CD4-positive, alpha-beta T cell treated with Interleukin-1 beta for 1 hour (primary cell): ENCODE results near the gene YIPF1.
A peak's percentile ranks its signal among the peaks of the same experiment; 100 is the strongest.

Experiments used
- DNase-seq, 2 donors: peaks; one replicate each; pipeline ENCODE4 v3.0.0-alpha.2; 2020 to 2022

Gene YIPF1

DNA sequence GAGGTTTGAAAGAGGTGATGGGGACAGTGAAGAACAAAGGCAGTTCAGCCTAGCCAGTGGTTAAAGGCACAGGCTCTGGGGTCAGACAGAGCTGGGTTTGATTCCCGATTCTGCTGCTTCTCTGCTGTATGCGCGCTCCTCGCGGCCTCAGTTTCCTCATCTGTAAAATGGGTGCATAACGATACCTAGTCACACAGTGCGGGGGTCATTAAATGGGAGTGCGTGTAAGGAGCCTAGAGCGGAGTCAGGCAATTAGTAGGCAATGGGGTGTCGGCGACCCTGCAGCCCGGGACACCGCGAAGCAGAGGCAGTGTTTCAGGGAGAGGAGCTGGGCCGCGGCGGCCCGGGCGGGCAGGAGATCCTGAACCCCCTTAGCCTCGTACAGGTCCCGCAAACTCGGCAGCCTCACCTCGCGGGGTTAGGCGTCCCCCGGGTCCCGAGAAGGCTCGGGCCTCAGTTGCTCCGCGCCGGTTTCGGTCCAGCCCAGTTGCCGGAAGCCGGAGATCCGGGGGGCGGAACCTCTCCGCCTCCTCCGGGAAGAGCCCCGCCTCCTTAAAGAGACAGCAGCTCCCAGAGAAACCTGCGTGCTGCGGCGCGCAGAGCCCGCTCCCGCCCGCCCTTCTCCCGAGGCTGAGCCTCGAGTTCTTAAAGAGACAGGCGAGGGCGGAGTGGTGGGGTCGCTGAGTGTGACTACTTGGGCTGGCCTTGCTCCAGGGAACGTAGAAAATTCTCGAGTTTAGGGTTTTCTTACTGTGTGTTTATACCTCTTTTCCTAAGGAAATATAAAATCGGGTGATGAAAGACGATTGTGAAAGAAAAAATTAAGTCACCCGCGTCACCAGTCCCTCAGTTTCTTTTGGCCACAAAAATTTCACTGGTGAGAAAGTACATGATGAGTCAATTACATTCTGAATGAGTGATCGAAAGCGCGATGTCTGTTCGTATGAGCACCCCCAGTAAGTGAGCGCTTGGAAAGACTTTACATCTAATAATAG is at the start of gene YIPF1:
Gene YIPF1 (minus strand): TSS at position 494 of the 995 bp plus-strand sequence. CDS start 860 bp downstream, outside the sequence.
- peak; percentile 86 for DNase-seq

DNA sequence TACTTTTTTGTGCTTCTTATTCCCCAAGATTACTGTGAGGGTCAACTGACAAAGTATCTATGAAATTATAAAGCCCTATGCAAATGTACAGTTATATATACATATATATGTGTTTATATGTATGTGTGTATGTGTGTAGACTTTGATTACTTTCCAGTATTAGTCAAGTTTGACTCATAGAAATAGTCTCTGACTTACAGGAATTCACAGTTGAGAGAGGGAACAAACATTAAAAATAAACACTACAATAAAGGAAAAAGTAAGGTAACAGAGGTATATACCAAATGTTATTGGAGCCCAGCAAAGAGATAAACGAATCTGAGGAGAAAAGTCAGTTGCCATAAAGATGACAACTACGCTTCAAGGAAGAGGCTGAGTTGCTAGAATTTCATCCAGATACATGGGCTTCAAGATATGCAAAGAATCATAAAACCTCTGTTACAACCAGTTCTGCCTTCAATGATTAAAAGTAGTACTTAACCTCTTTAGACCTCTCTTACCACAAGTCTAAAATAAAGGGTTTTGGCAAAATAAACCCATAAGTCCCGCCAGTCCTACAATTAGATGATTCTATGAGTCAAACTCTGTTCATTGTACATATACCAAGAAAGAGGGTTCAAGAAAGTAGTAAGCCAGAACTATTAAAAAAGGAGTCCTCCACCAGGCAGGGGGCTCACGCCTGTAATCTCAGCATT is 48.7 kb upstream of the YIPF1 start:
- DNase-seq: no peak

DNA sequence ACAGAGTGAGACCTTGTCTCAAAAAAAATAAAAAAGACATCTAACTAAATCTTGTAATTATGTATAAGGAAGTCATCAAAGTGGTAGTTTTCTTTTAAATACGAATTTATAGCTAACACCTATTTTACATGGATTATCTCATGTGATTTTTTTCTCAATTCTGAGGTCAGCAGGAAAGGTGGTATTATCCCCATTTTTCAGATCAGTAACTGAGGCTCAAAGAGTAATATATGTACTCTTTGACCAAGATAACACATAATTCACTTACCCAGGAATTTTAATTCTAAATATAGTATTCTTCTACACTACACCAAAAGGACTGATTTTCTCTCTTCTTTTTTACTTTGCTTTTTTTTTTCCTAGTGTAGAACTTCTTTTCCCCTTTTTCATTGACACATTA is 46.8 kb upstream of the YIPF1 start:
- no peak for DNase-seq

DNA sequence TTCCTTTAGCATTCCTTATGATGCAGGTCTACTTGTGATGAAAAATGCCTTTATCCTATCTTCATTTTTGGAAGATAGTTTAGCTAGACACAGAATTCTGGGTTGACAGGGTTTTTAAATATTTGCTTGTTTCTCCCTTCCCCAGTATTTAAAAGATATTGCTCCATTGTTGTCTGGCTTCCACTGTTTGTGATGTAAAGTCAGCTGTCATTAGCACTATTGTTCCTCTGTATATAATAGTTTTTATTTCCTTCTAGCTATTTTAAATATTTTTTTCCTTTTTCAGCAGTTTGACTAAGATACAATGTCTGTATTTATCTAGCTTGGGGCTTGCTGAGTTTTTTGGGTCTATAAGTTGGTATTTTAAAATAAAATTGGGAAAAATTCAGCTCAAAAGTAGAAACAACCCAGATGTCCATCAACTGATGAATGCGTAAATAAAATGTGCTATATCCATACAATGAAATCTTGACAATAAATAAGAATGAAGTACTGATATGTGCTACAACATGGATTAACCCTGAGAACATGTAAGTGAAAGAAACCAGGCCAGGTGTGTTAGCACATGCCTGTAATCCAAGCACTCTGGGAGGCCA is 44.7 kb upstream of the YIPF1 start:
- no peak for DNase-seq

DNA sequence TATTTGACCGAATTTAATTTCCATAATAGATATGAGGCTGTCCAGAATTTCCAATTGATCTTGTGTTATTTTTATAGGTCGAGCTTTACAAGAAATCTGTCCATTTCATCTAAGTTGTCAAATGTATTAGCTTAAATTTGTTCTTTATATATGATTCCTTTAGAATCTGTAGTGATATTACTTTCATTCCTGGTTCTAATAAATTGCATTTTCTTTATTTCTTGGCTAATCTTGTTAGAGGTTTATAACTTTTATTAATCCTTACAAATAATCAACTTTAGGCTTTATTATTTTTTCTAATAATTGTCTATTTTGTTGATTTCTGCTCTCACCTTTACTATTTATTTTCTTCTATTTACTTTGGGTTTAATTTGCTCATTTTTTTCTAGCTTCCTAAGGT is 41.9 kb upstream of the YIPF1 start:
- DNase-seq: no peak

DNA sequence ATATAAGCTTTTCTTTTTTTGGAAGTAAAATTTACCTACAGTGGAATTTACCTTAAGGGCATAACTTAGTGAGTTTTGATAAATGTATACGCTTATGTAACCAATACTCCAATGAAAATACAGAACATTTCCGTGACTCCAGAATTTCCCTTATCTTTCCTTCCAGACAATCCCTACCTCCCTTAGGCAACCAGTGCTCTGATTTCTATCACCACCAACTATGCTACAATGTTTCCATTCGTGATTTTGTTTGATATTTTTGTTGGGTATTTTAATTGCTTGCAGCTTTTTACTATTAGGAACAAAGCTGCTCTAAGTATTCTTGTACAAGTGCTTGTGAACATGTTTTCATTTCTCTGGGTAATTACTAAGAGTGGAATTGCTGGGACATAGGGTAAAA is 41.3 kb upstream of the YIPF1 start:
- no peak for DNase-seq

DNA sequence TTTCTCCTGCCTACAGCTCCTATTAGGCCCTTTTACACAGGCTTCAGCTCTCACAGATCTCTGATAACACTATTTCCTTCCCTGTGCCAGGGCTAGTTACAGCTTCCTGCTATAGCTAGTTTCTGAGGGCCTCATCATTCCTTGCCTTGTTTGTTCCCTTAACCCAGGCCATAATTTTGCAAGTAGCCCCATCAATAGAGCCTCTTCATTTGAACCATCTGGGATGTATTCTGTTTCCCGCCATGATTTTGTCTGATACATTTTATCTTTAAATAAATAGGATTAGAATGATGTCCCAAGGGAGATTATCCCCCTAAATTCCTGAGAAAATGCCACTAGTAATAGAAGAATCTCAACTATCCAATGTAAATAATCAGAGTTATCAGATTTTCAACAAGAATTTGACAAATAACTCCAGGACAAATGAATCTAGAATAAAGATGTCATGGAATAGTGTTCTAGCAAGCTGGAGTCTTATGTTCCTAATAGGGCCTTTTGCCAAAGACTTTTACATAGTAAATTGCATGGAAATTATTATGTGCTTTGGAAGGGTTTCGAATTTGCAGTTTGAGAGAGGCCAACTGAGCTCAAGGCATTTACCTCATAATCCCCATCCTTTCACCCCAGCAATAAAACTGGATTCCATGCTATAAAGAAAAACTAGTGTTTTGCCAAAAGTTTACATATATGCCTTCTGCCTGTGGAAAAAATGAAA is 39.8 kb upstream of the YIPF1 start:
- no peak for DNase-seq

DNA sequence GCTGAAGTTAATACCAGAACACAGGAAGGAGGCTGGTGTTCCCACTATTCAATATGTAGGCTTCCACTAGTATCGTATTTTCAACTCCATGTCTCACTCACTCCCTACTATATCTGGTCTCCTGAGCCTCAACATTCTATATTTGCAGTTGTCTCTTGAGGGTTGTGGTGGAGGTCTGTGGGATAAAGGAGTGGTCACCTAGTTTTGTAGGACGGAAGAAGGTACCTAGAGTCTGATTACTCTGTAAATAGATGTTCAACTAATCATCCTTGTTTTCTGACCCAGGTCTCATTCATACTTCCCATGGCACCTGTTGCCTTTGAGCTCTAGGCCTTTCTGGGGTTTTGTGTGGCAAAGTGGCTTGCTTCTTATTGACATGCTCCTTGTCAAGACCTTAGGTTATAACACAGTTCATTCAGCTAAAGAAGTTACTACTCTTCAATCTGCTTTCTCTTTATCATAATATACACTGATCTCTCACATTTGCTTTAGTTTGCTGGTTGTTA is 37.8 kb upstream of the YIPF1 start:
- DNase-seq: no peak

DNA sequence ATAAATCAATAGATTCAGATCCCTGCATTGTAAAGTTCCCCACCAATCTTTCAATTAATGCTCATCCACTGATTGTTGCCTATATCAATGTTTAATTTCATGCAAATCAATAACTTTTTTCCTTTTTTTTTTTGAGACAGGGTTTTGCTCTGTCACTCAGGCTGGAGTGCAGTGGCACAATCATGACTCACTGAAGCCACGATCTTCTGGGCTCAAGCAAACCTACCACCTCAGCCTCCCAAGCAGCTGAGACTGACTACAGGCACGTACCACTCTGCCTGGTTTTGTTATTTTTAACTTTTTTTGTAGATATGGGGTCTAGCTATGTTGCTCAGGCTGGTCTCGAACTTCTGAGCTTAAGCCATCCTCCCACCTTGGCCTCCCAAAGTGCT is 30.1 kb upstream of the YIPF1 start:
- no peak for DNase-seq

DNA sequence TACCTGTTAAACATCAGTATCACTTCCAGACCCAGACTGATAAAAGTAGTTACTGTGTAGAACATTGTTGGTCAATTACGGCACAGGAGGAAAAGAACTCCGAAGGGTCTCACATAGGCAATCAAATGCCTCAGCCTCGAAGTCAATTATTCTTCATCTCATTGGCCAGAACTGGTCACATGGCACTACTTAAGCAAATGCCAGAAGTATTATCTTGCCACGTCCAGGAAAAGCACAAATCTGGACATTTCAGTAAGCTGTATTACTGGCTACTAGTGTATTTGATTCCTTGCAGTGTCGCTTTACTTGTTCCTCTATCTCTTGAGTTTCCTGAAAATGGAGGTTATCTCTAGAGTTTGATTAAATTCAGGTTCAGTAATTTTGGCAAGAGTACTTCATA is 28.7 kb upstream of the YIPF1 start:
- no peak for DNase-seq

DNA sequence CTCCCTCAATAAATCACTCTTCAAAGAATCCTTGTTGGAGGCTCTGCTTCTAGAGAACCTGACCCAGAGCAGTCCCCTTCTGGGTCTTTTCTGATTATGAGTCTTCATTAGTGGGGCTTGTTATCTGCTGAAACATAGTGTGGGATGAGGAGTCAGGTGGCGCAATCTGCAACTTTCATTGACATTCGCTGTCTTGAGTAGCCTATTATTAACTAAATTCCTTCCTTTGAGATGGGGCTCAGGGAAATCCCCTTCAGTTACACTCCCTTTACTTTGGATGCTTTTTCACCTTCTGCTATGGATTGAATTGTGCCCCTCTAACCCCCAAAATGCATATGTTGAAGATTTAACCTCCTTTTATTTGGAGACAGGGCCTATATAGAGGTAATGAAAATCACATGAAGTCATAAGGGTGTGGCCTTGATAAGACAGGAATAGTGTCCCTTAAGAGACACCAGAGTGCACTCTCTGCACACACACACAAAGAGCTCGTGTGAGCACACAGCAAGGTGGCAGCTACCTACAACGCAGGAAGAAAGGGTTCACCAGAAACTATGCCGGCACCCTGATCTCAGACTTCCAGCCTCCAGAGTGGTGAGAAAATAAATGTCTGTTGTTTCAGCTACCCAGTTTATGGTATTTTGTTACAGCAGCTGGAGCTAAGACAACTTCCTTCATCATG is 23.9 kb upstream of the YIPF1 start:
- DNase-seq: no peak

DNA sequence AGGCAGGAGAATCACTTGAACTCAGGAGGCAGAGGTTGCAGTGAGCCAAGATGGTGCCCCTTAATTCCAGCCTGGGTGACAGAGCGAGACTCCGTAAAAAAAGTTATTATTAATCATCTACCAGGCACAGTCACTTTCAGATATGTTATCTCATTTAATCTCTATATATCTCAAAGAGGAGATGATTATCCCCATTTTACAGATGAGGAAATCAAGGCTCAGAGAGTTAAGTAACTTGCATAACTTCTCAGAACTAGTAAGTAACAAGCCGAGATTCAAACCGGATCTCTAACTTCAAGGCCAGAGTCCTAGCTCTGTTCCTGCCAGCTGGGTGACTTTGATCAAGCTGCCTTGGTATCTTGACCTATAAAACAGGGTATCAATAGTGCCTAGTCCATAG is 21.8 kb upstream of the YIPF1 start:
- DNase-seq: no peak

DNA sequence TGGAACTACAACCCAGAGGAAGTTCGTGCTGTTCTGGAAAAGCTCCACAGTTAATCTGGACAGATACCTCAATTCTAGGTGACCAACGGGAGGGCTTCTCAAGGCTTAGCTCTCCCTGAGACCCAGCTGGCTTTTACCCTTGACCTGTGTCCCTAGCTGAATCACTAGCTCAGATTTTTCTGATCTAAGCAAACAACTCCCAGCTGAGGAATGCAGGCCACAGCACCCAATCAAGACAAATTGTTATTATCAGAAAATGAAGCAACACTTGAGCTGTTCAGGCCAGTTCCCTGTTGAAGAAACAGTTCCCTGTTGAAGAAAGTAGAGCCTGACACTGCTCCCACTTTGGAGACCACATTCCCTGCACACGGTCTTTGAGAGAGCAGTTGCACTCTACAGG is 20.3 kb upstream of the YIPF1 start:
- no peak for DNase-seq

DNA sequence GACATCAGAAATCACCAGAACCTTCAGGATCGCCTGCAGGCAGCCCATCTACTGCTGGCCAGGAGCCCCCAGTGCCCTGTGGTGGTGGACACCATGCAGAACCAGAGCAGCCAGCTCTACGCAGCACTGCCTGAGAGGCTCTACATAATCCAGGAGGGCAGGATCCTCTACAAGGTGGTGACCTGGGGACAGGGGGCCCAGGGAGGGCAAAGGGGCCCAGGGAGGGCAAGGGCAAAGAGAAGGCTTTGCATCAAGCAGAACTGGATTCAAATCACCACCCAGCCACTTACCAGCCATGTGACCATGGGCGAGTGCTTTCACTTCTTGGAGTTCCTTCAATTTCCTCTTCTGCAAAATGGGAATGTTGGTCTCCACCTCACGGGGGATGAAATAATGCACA is 16.5 kb upstream of the YIPF1 start:
- no peak for DNase-seq

DNA sequence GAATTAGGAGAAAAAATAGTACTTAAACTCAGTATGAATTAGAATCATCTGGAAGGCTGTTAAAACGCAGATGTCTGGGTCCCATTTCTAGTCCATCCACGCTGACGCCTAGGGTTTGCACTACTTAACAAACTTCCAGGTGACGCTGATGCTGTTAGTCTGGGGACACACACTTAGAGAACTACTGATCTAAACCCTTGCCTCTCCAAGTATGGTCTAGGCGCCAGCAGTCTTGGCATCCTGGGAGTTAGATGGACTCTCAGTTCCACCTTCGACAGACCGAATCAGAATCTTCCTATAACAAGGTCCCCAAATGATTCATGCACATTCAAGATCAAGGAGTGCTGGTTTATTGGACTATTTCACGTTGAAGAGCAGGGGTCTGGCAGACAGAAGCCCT is 15.9 kb upstream of the YIPF1 start:
- no peak for DNase-seq

DNA sequence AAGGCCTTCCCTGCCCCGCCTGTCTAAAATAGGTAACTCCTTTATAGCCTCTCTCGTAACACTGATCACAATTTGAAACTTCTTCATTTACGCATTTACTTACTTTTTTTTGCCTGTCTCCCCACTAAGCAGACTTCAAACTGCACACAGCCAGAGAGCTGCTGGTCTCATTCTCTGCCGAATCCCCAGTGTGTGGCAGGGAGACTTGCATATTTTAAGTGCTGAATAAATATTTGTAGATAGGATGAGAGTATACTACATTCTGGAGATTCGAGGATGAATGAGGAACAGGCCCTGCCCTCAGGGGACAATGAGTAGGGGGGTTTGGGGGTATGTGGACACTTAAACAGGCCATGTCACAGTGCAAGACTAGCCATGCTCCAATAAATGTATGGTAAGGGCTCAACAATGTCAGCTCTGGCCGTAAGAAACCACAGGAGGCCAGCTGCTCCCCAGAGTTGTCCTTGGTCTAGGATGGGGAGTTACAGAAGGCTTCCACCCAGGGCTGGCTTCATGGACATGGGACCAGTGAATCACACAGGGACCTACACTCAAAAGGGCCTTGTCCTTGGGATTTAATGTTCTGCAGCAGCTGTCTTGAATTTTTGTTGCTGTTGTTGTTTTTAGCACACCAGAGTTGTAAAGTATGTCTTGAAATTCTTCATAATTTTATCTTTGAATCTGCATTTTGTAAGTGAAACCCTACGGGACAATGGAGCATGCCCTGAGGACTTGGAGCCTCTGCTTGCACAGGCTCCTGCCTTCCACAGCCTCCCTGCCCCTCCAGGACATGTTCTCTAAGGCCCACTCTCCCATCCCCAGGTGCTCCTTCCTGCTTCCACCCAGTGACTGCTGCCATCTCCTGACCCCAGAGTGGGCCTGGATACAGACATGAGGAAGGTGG is 12.9 kb upstream of the YIPF1 start:
- DNase-seq: no peak

DNA sequence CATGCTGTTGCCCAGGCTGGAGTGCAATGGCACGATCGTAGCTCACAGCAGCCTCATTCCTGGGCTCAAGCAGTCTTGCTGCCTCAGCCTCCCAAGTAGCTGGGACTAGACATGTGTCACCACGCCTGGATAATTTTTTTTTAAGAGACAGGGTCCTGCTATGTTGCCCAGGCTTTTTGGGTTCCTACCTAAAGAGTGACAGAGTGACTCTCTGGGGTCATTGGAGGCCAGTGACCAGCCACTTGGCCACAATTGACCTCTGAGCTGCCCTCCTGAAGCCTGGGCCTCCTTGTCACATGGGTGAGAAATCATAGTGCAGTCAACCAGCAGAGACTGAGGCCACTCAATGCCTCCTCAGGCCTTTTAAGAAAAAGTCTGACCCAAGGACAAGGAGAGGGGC is 10.1 kb upstream of the YIPF1 start:
- DNase-seq: no peak

DNA sequence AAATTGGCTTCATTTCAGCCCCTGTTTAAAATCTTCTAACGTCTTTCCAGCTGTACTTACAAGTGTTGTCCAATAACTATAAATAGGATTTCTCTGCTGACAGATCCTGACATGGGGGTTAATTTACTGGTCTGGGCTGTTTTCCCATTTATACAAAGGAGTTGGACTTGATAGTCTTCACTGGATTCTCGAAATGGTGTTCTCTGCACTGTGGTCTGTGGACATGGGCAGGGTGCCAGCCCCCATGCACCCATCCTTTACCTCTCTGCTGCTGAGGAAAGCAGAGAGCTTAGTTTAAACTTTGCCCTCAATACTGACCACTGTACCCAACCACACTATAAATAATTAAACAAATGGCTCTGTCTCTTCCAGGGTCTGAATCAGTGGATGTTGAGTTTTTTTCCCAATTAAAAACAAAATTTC is 9.6 kb upstream of the YIPF1 start:
- DNase-seq: no peak

DNA sequence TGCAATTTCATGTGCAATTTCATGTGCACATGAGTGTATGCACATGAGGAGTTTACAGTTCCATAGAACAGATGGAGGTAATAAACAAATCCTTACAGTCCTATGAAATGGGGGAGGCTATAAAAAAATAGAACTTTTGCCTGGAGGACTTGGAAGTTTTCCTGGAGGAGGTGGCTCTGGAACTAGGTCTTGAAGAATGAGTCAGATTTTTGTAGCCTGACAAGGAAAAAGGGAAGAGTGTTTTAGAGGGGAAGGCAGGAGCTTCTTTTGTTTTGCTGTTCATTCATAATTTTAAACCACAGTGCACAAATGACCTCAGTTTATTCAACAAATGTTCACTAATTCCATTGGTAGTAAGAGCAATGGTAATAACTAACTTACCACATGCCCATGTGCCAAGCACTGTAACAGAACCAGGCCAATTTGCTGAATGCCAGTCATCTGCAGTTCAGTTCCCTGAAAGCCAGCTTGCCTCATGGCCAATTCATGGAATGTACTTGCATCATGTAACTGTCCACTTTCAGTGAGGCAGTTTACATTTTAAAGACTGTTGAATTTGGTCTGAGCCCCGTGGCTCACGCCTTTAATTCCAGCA is 7.1 kb upstream of the YIPF1 start:
- no peak for DNase-seq

DNA sequence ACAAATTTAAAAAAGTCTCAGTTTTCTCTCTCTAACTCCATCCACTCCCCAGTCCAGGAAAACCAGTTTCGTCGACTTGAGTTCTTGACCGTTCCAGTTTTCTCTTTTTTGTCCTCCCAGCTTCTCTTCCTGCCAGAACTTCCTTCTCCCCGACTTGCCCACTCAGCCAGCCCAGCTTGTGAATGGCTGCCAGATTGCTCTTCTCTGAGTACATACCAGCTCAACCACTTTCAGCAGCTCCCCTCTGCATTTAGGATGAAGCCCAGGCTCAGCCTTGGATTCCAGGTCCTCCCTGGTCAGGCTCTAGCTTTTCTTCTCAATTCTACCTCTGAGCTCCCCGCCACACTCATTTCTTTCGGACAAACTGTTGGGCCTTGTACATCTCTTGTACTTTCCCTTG is 5.8 kb upstream of the YIPF1 start:
- DNase-seq: no peak

DNA sequence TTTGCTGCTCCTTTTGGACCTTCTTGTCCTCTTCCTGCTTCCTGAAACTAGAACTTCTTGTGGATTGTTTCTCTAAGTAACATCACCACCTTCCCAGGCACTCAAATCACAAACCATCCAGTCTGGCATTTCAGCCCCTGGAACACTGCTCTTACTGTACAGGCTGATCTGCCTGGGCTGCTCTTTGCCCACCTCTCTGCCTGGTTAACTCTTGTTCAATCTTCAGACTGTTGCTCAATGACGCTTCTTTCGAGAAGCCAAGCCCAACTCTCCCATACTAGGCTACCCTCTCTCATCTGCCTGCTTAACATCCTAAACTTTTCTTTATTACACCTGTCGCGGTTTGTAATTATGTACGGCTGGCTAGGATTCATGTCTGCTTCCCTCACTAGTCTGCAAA is 5.0 kb upstream of the YIPF1 start:
- no peak for DNase-seq
